H9 (cell line): ENCODE measurements around the gene CERS4. TPM values are rescaled to one million over a fixed set of nuclear protein-coding genes. Genes with fewer than 3 reads are reported as not detected.

Experiments used
- DNase-seq: peaks from one replicate; pipeline ENCODE4 v3.0.0-alpha.2; 2017
- H2AFZ ChIP-seq: one replicate; pipeline ENCODE4 v1.6.1; 2013; ENCODE audit warnings: mild to moderate bottlenecking, low read length, control low read depth, moderate library complexity
- H2AK5ac ChIP-seq: 2 replicates; pipeline ENCODE4 v1.6.1; 2013; ENCODE audit warnings: low read length, control low read depth, mixed read lengths; ENCODE audit not compliant: insufficient read length
- H2BK120ac ChIP-seq: one replicate; pipeline ENCODE4 v1.6.1; 2013; ENCODE audit warnings: low read depth, mild to moderate bottlenecking, low read length, control low read depth, inconsistent platforms; ENCODE audit not compliant: poor library complexity, severe bottlenecking
- H2BK12ac ChIP-seq: 2 replicates; pipeline ENCODE4 v1.6.1; 2013; ENCODE audit warnings: low read length, control low read depth, mixed read lengths, low read depth; ENCODE audit not compliant: insufficient read length
- H2BK15ac ChIP-seq: 2 replicates; pipeline ENCODE4 v1.6.1; 2013; ENCODE audit warnings: low read depth, low read length, control low read depth
- H2BK20ac ChIP-seq: one replicate; pipeline ENCODE4 v1.6.1; 2013; ENCODE audit warnings: low read depth, mild to moderate bottlenecking, low read length, control low read depth, inconsistent platforms; ENCODE audit not compliant: poor library complexity, severe bottlenecking
- H2BK5ac ChIP-seq: 2 replicates; pipeline ENCODE4 v1.6.1; 2013; ENCODE audit warnings: low read length, control low read depth, mixed read lengths; ENCODE audit not compliant: insufficient read length
- H3K14ac ChIP-seq: 2 replicates; pipeline ENCODE4 v1.6.1; 2013; ENCODE audit warnings: low read length, control low read depth; ENCODE audit not compliant: insufficient read depth
- H3K18ac ChIP-seq: 2 replicates; pipeline ENCODE4 v1.6.1; 2013; ENCODE audit warnings: low read depth, mild to moderate bottlenecking, mixed read lengths, low read length, control low read depth; ENCODE audit not compliant: insufficient read length
- H3K23ac ChIP-seq: 2 replicates; pipeline ENCODE4 v1.6.1; 2013; ENCODE audit warnings: low read length, control low read depth, mixed read lengths, low read depth; ENCODE audit not compliant: insufficient read length
- H3K23me2 ChIP-seq: 2 replicates; pipeline ENCODE4 v1.6.1; 2013; ENCODE audit warnings: low read depth, mild to moderate bottlenecking, mixed read lengths, low read length, control low read depth; ENCODE audit not compliant: insufficient read length, poor library complexity, severe bottlenecking
- H3K27ac ChIP-seq: 2 replicates; pipeline ENCODE4 v1.5.1; 2013; ENCODE audit warnings: low read length, control low read depth, mixed read lengths, low read depth; ENCODE audit not compliant: insufficient read length
- H3K27me3 ChIP-seq: 2 replicates; pipeline ENCODE4 v1.6.1; 2013; ENCODE audit warnings: low read length, control low read depth, inconsistent platforms; ENCODE audit not compliant: insufficient read depth
- H3K4ac ChIP-seq: 2 replicates; pipeline ENCODE4 v1.6.1; 2013; ENCODE audit warnings: low read depth, mild to moderate bottlenecking, control low read depth, inconsistent platforms, low read length, moderate library complexity
- H3K4me1 ChIP-seq: 2 replicates; pipeline ENCODE4 v1.6.1; 2013; ENCODE audit warnings: low read length, control low read depth, inconsistent platforms; ENCODE audit not compliant: insufficient read depth
- H3K4me2 ChIP-seq: 2 replicates; pipeline ENCODE4 v1.6.1; 2013; ENCODE audit warnings: low read length, control low read depth, mixed read lengths; ENCODE audit not compliant: insufficient read length, insufficient read depth
- H3K56ac ChIP-seq: 2 replicates; pipeline ENCODE4 v1.6.1; 2013; ENCODE audit warnings: low read depth, mild to moderate bottlenecking, mixed read lengths, low read length, control low read depth; ENCODE audit not compliant: insufficient read length
- H3K79me1 ChIP-seq: 2 replicates; pipeline ENCODE4 v1.6.1; 2013; ENCODE audit warnings: low read depth, mild to moderate bottlenecking, moderate library complexity, low read length, control low read depth, inconsistent platforms; ENCODE audit not compliant: insufficient read depth, poor library complexity, severe bottlenecking
- H3K79me2 ChIP-seq: 2 replicates; pipeline ENCODE4 v1.6.1; 2013; ENCODE audit warnings: low read length, control low read depth, inconsistent platforms; ENCODE audit not compliant: insufficient read depth
- H3K9ac ChIP-seq: 2 replicates; pipeline ENCODE4 v1.6.1; 2013; ENCODE audit warnings: low read length, control low read depth, mixed read lengths; ENCODE audit not compliant: insufficient read length; ENCODE audit errors: extremely low read depth
- H3K9me3 ChIP-seq: one replicate; pipeline ENCODE4 v1.6.1; 2013; ENCODE audit warnings: low read depth, low read length, inconsistent platforms; ENCODE audit not compliant: control insufficient read depth
- H3T11ph ChIP-seq: one replicate; pipeline ENCODE4 v1.6.1; 2013; ENCODE audit warnings: mild to moderate bottlenecking, low read length, control low read depth, inconsistent platforms
- H4K20me1 ChIP-seq: one replicate; pipeline ENCODE4 v1.6.1; 2013; ENCODE audit not compliant: control insufficient read depth, insufficient read length, insufficient read depth
- H4K5ac ChIP-seq: 2 replicates; pipeline ENCODE4 v1.6.1; 2013; ENCODE audit warnings: low read depth, mild to moderate bottlenecking, mixed read lengths, low read length, control low read depth; ENCODE audit not compliant: insufficient read length
- H4K8ac ChIP-seq: replicated peaks from 2 replicates; pipeline ENCODE4 v1.6.1; 2013; ENCODE audit warnings: low read length, control low read depth, mixed read lengths, low read depth; ENCODE audit not compliant: insufficient read length
- H4K91ac ChIP-seq: 2 replicates; pipeline ENCODE4 v1.6.1; 2013; ENCODE audit warnings: low read depth, mild to moderate bottlenecking, moderate library complexity, mixed read lengths, low read length, control low read depth; ENCODE audit not compliant: insufficient read length
- H3K27ac Mint-ChIP-seq, 3 experiments: 2 replicates in 2 of 3; 3 replicates in 1 of 3; pipeline ENCODE4 v1.8.0; 2020 to 2021; ENCODE audit warnings: mixed read lengths in 3 of 3, mild to moderate bottlenecking in 1 of 3, moderate library complexity in 1 of 3
- H3K27me3 Mint-ChIP-seq: 2 replicates; pipeline ENCODE4 v1.8.0; 2021; ENCODE audit warnings: low read depth, mild to moderate bottlenecking, moderate library complexity, mixed read lengths
- H3K36me3 Mint-ChIP-seq, 3 experiments: 2 replicates in 2 of 3; 3 replicates in 1 of 3; pipeline ENCODE4 v1.8.0; 2020 to 2021; ENCODE audit warnings: low read depth in 3 of 3, mixed read lengths in 3 of 3; ENCODE audit not compliant: insufficient read depth in 1 of 3
- H3K4me1 Mint-ChIP-seq, 2 experiments: 2 replicates each; pipeline ENCODE4 v1.8.0; 2020; ENCODE audit warnings: mixed read lengths in 2 of 2
- H3K4me3 Mint-ChIP-seq, 2 experiments: 2 replicates in 1 of 2; 3 replicates in 1 of 2; pipeline ENCODE4 v1.8.0; 2020 to 2021; ENCODE audit warnings: mild to moderate bottlenecking in 2 of 2, mixed read lengths in 2 of 2, moderate library complexity in 1 of 2
- H3K9me3 Mint-ChIP-seq, 2 experiments: 2 replicates in 1 of 2; 3 replicates in 1 of 2; pipeline ENCODE4 v1.8.0; 2020; ENCODE audit warnings: mild to moderate bottlenecking in 2 of 2, mixed read lengths in 2 of 2, moderate library complexity in 1 of 2
- CTCF ChIP-seq: fragments of 200-600 bp; sonication (generic); conservative IDR thresholded peaks from 3 replicates; pipeline ENCODE4 v1.8.0; 2021; ENCODE audit warnings: antibody characterized with exemption, mild to moderate bottlenecking
- WGBS: extraction: QIAGEN DNeasy Blood & Tissue Kit; methylation state at CpG from one replicate; pipeline ENCODE4 v1.1.7; 2013; ENCODE audit warnings: missing lambda C conversion rate, low lambda C conversion rate, mixed read lengths; ENCODE audit not compliant: insufficient read length; ENCODE audit errors: extremely low coverage; 5-methylcytosine and 5-hydroxymethylcytosine counted together
- total RNA-seq: library from RNA; stranded (reverse); gene quantifications from 2 replicates; pipeline ENCODE4 v1.2.1, GENCODE V29; 2021

CERS4 gene
- total RNA-seq, 1 experiment from 2014 or later, result 62.6 TPM

- Histone ChIP-seq H3K79me1 (no peaks in the 10 kb centered on the region), H4K20me1 (no peaks in the 10 kb centered on the region), H3K9ac (no peak overlapping the region), H3K27ac (no peak overlapping the region), H2BK15ac (no peak overlapping the region), H3K18ac (no peak overlapping the region), H3K14ac (no peak overlapping the region), H4K91ac (no peak overlapping the region), H2BK20ac (no peak overlapping the region), H3K23me2 (no peaks in the 10 kb centered on the region), H3K27me3 (no peaks in the 10 kb centered on the region), H2AK5ac (no peak overlapping the region), H3K79me2 (peaks cover 2% of the 10 kb centered on the region; the same call in 1 of the 2 replicates), H2BK120ac (no peak overlapping the region), H2BK12ac (no peak overlapping the region), H3K4ac (no peak overlapping the region), H4K5ac (no peak overlapping the region), H3K4me2 (no peak overlapping the region), H2AFZ (no peak overlapping the region), H3K9me3 (no peaks in the 10 kb centered on the region), H4K8ac (no peak overlapping the region), H3K4me1 (no peaks in the 10 kb centered on the region), H3T11ph (no peak overlapping the region), H3K23ac (no peak overlapping the region), H3K56ac (no peak overlapping the region), H2BK5ac (no peak overlapping the region)
- Mint-ChIP-seq H3K36me3 (peaks cover 12 to 17% (median 17%) of the 10 kb centered on the region in 3 experiments), H3K27me3 (no peaks in the 10 kb centered on the region), H3K4me1 (peaks cover 6 to 7% of the 10 kb centered on the region in 2 experiments; a peak in 3 of 4 replicates), H3K4me3 (no peak overlapping the region), H3K27ac (no peak overlapping the region), H3K9me3 (peaks cover 0 to 3% of the 10 kb centered on the region in 2 experiments; a peak in 2 of 5 replicates)
- no peak for TF ChIP-seq CTCF
- DNase-seq, result no peak
- WGBS, result no CpG with 5 or more reads among the region's 7 CpGs
These were observed 24.2 kb downstream of the CERS4 start for GRCh38 chr19:8233370-8233769.
